Measurements from ENCODE around the gene DIS3L2.

DNA sequence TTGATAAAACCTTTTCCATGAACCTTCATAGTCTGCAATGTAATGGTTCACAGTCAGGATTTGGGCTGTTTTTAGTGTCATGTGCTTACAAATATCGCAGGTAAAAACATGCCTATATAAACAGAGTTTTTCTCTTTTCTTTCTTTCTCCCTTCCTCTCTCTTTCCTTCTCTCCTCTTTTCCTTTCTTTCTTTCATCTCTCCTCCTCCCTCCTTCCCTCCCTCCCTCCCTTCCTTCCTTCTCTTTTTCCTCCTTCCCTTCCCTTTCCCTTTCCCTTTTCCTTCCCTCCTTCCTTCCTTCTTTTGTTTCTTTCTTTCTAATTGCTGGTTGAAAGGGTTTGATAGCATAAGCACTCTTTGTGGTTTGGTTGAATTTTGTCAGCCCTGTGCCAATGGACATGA lies 25.7 kb upstream of the DIS3L2 start:
- TF ChIP-seq, protein P1, sequence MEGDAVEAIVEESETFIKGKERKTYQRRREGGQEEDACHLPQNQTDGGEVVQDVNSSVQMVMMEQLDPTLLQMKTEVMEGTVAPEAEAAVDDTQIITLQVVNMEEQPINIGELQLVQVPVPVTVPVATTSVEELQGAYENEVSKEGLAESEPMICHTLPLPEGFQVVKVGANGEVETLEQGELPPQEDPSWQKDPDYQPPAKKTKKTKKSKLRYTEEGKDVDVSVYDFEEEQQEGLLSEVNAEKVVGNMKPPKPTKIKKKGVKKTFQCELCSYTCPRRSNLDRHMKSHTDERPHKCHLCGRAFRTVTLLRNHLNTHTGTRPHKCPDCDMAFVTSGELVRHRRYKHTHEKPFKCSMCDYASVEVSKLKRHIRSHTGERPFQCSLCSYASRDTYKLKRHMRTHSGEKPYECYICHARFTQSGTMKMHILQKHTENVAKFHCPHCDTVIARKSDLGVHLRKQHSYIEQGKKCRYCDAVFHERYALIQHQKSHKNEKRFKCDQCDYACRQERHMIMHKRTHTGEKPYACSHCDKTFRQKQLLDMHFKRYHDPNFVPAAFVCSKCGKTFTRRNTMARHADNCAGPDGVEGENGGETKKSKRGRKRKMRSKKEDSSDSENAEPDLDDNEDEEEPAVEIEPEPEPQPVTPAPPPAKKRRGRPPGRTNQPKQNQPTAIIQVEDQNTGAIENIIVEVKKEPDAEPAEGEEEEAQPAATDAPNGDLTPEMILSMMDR (IDR thresholded peaks at IDR 0.05; ENCODE audit: insufficient read depth, low read depth, low read length) = no peak
- no peak for TF ChIP-seq EZH2 (IDR thresholded peaks at IDR 0.05; ENCODE audit: insufficient read depth, low read length)
